SHP77 treated with DMSO at 0.1 percent for 48 hours (cell line): ENCODE results near the gene WDR64.
"Not testable (repeated sequence)": the region's sequence is repeated elsewhere in the genome, so short reads cannot be mapped to it uniquely, and the experiment has no call there.

Experiments used
- DNase-seq: peaks from one replicate; lab custom pipeline; 2025; lab: John Stamatoyannopoulos, UW

The WDR64 gene

GRCh38 chr1:241800640-241801039 lies 148.6 kb downstream of the WDR64 start:
- no peak for DNase-seq

- DNase-seq: no peak
Observed at GRCh38 chr1:241802863-241803262, 150.8 kb downstream of the WDR64 start.

- DNase-seq: not testable (repeated sequence)
Observed at GRCh38 chr1:241804706-241805105, 152.6 kb downstream of the WDR64 start.

- no peak for DNase-seq
Observed at GRCh38 chr1:241808265-241808664, 156.2 kb downstream of the WDR64 start.

GRCh38 chr1:241810769-241811405 lies 158.8 kb downstream of the WDR64 start:
- no peak for DNase-seq

- DNase-seq: no peak
Observed at GRCh38 chr1:241813768-241814320, 161.8 kb downstream of the WDR64 start.

- no peak for DNase-seq
Observed at GRCh38 chr1:241816008-241816407, 163.9 kb downstream of the WDR64 start.

GRCh38 chr1:241817331-241817792 lies 165.3 kb downstream of the WDR64 start:
- no peak for DNase-seq

GRCh38 chr1:241817956-241818612 lies 166.0 kb downstream of the WDR64 start:
- no peak for DNase-seq

GRCh38 chr1:241819340-241819866 lies 167.3 kb downstream of the WDR64 start:
- no peak for DNase-seq

GRCh38 chr1:241821363-241821762 lies 169.3 kb downstream of the WDR64 start:
- no peak for DNase-seq

GRCh38 chr1:241822846-241823245 lies 170.8 kb downstream of the WDR64 start:
- no peak for DNase-seq

- DNase-seq: no peak
Observed at GRCh38 chr1:241823925-241824324, 171.8 kb downstream of the WDR64 start.

- DNase-seq: no peak
Observed at GRCh38 chr1:241825581-241825980, 173.5 kb downstream of the WDR64 start.

GRCh38 chr1:241826613-241827012 lies 174.5 kb downstream of the WDR64 start:
- not testable (repeated sequence) for DNase-seq

GRCh38 chr1:241827264-241827663 lies 175.2 kb downstream of the WDR64 start:
- DNase-seq: no peak

GRCh38 chr1:241828463-241829021 lies 176.5 kb downstream of the WDR64 start:
- DNase-seq: no peak

GRCh38 chr1:241829468-241829867 lies 177.4 kb downstream of the WDR64 start:
- DNase-seq: no peak

GRCh38 chr1:241834733-241835377 lies 182.8 kb downstream of the WDR64 start:
- no peak for DNase-seq

- no peak for DNase-seq
Observed at GRCh38 chr1:241836941-241837340, 184.9 kb downstream of the WDR64 start.

GRCh38 chr1:241837416-241837815 lies 185.3 kb downstream of the WDR64 start:
- DNase-seq: no peak

GRCh38 chr1:241837901-241838300 lies 185.8 kb downstream of the WDR64 start:
- DNase-seq: no peak
